KOPT-K1 (cell line): Measurements from ENCODE around the gene C14orf180.

ENCODE experiments used
- H3K27ac ChIP-seq: fragments of 200-600 bp; sonication (generic); 2 replicates; pipeline ENCODE4 v1.5.1; 2016; ENCODE audit warnings: antibody characterized with exemption, mild to moderate bottlenecking, low read depth, low read length; ENCODE audit not compliant: poor library complexity, severe bottlenecking
- H3K36me3 ChIP-seq: fragments of 200-600 bp; sonication (generic); 2 replicates; pipeline ENCODE4 v1.5.1; 2017; ENCODE audit warnings: antibody characterized with exemption, mild to moderate bottlenecking, low read length, moderate library complexity; ENCODE audit not compliant: insufficient read depth
- H3K9me3 ChIP-seq: fragments of 200-600 bp; sonication (generic); 2 replicates; pipeline ENCODE4 v1.5.1; 2017; ENCODE audit warnings: antibody characterized with exemption, low read length, mild to moderate bottlenecking; ENCODE audit not compliant: insufficient read depth, poor library complexity, severe bottlenecking

Gene C14orf180

DNA sequence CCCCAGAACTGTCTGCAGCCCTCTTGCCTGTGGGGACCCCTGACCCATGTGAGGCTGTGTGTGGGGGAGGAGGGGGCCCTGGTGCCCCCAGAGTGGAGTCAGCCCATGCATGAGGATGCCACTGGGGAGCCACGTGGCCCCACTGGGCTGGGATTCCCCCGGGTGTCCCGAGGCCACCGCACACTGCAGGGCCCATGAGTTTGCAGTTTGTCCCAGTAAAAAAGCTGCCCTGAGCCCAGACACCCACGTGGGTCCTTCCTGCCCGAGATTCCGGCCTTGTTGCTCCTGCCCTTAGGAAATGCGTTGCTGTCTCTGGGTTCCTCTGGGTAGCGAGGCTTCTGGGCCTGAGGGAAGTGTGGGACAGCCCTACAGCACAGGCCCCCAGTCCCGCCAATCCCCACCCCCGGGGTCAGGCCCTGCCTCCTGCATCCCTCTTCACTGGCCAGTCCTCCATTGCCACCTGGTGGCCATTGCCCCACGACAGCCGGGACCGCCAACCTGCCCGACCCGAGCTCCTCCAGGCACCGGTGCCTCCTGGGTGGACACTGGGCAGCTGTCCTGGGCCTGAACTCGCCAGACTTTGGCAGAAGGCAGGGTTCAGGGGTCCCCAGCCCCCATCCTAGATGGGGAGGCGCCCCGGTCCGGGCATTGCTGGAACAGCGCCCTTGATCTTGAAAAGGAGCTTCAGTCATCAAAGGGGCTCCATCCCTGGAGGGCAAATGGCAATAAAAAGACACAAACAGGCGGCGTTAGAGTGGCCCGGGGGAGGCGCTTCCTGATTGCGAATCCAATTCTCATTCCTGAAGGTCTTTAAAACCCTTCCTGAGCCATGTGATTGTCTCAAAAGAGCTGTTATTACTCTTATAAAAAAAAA, 15.6 kb upstream of the C14orf180 start:
- Histone ChIP-seq H3K27ac (no peak overlapping the region), H3K9me3 (no peaks in the 10 kb centered on the region), H3K36me3 (no peaks in the 10 kb centered on the region)

- Histone ChIP-seq H3K27ac (no peak overlapping the region), H3K9me3 (no peaks in the 10 kb centered on the region), H3K36me3 (no peaks in the 10 kb centered on the region)
Measured at GRCh38 chr14:104564744-104565679, 14.6 kb upstream of the C14orf180 start.

GRCh38 chr14:104567141-104567956, 12.2 kb upstream of the C14orf180 start:
- Histone ChIP-seq H3K36me3 (no peaks in the 10 kb centered on the region), H3K27ac (no peak overlapping the region), H3K9me3 (no peaks in the 10 kb centered on the region)

DNA sequence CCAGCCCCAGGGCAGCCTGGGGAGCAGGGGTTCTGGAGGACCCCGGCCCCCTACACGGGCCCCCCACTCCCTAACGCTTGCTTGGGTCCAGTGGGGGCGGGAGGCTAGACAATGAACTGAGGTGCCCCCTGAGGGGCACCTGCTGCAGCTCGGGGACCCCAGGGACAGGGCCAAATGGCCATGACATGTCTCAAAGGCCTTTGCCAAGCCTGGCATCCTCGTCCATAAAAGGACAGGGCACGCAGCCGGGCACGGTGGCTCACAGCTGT, 11.7 kb upstream of the C14orf180 start:
- Histone ChIP-seq H3K36me3 (no peaks in the 10 kb centered on the region), H3K27ac (no peak overlapping the region), H3K9me3 (no peaks in the 10 kb centered on the region)

- Histone ChIP-seq H3K27ac (no peak overlapping the region), H3K36me3 (no peaks in the 10 kb centered on the region), H3K9me3 (no peaks in the 10 kb centered on the region)
Measured at GRCh38 chr14:104568620-104569019, 10.9 kb upstream of the C14orf180 start.

DNA sequence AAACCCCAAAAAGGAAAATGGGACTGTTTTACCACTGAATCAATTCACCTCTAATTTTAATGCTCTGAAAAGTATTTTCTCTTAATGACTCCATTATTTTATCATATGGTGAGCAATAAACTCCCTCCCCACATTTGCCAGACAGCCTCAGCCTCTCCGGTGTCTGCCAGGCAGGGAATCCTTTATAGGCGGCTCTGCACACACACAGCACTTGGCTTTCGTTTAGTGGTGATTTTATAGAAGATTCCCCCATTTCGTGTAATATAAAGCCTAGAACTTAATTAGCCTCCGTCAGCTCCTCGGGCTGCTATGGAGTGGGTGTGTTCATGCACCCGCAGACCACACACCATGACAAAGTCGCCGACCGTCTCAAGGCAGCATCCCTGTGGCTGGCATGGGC, 10.1 kb upstream of the C14orf180 start:
- H3K9me3 ChIP-seq: no peaks in the 10 kb centered on the region
- H3K36me3 ChIP-seq: no peaks in the 10 kb centered on the region
- H3K27ac ChIP-seq: no peak overlapping the region

DNA sequence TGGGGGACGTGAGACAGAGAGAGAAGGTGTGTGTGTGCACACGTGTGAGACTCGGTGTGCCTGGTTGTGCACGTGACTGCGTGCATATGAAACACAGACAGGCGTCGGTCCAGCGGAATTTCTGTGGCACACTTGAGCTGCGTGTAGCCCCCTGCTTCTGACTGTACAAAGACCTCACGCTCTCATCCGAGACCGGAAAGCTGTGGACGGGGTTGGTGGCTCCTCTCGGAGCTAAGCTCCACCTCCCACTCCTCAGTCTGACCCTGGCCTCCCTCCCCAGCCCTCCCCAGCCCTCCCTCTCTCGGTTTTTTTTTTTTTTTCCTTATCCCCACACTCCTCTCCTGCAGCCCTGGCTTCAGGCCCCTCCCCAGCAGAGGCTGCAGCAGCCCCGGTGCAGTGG, 8.3 kb upstream of the C14orf180 start:
- Histone ChIP-seq H3K9me3 (no peaks in the 10 kb centered on the region), H3K36me3 (no peaks in the 10 kb centered on the region), H3K27ac (no peak overlapping the region)

- no peak overlapping the region for H3K27ac ChIP-seq
- no peaks in the 10 kb centered on the region for H3K9me3 ChIP-seq
- no peaks in the 10 kb centered on the region for H3K36me3 ChIP-seq
Measured at GRCh38 chr14:104572024-104572626, 7.4 kb upstream of the C14orf180 start.

GRCh38 chr14:104572668-104573067, 6.9 kb upstream of the C14orf180 start:
- H3K36me3 ChIP-seq: no peaks in the 10 kb centered on the region
- no peak overlapping the region for H3K27ac ChIP-seq
- H3K9me3 ChIP-seq: no peaks in the 10 kb centered on the region

DNA sequence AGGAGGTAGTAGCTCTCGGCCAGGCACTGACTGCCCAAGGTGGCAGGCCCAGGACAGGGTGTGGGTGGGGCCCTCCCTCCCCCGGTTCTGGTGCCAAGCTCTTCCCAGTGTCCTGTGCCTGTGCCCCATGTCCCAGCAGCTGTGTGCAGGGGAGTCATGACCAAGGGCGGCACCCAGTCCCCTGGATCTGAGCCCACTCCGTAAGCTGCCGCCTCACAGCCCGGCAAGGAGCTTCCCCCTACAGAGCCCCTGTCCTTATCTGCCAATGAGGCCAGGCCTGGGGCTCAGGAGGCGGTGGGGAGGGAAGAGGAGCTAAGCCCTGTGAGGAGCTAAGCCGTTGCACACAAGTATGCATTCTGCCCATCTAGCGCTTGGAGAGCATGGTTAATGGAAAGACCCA, 5.6 kb upstream of the C14orf180 start:
- Histone ChIP-seq H3K36me3 (no peaks in the 10 kb centered on the region), H3K27ac (no peak overlapping the region), H3K9me3 (no peaks in the 10 kb centered on the region)

- Histone ChIP-seq H3K36me3 (no peaks in the 10 kb centered on the region), H3K27ac (no peak overlapping the region), H3K9me3 (no peaks in the 10 kb centered on the region)
Measured at GRCh38 chr14:104574536-104574935, 5.0 kb upstream of the C14orf180 start.

GRCh38 chr14:104574978-104575583, 4.5 kb upstream of the C14orf180 start:
- Histone ChIP-seq H3K36me3 (no peaks in the 10 kb centered on the region), H3K27ac (no peak overlapping the region), H3K9me3 (no peaks in the 10 kb centered on the region)

- no peak overlapping the region for H3K27ac ChIP-seq
- H3K9me3 ChIP-seq: no peaks in the 10 kb centered on the region
- no peaks in the 10 kb centered on the region for H3K36me3 ChIP-seq
Measured at GRCh38 chr14:104576232-104576969, 3.2 kb upstream of the C14orf180 start.

DNA sequence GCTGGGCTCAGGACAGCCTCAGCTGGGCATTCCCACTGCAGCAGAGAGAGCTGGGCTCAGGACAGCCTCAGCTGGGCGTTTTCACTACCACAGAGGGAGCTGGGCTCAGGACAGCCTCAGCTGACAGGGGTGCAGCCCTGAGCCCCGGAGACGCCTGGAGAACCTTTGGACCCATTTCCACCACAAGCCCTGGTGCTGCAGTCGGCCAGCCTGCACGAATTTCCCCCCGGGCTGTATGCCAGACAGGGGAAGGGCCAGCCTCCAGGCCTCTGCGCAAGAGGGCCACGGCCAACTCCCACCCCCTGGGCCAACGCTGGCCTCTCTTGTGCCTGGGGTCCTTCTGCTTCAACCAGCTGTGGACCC, 2.6 kb upstream of the C14orf180 start:
- no peak overlapping the region for H3K27ac ChIP-seq
- H3K9me3 ChIP-seq: no peaks in the 10 kb centered on the region
- H3K36me3 ChIP-seq: no peaks in the 10 kb centered on the region
